ENCODE results near the gene KCNH6. TPM values are rescaled to one million over a fixed set of nuclear protein-coding genes. Genes with fewer than 3 reads are reported as not detected.

The KCNH6 gene
- total RNA-seq, 1 experiment from 2014 or later, result 1.6 TPM

DNA sequence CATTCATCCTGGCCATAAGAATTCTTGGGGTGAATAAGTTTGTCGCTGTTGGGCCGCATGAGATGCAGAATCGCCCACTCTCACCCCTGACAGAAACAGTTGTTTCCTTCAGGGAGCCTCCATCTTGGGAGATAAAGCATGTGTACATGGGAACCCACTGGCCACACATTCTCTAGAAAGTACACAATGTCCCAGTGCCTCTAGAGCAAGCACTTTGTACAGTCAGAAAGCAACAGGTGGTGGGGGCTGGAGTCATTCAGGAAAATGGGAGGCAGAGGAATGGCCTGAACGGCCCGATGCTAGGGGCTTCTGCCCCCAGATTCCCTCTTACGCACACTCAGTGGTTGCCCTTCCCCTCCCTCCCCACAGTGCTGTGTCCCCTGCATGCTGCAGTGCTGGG lies 30.2 kb upstream of the KCNH6 start:
- Mint-ChIP-seq H3K36me3 (ENCODE audit: insufficient read depth in 1 of 3, low read depth in 3 of 3) (no peaks in the 10 kb centered on the region; a peak in 1 of 7 replicates), H3K27ac (peak overlapping the region in 1 of 3 experiments; percentile 87; a peak in 1 of 7 replicates), H3K4me3 (no peak overlapping the region), H3K4me1 (peaks cover 3 to 7% of the 10 kb centered on the region in 2 experiments; a peak in 3 of 4 replicates), H3K27me3 (ENCODE audit: low read depth) (no peaks in the 10 kb centered on the region), H3K9me3 (no peaks in the 10 kb centered on the region)
- Histone ChIP-seq H3K27me3 (ENCODE audit: insufficient read depth, low read length) (no peaks in the 10 kb centered on the region), H4K5ac (ENCODE audit: insufficient read length, low read depth, low read length) (no peak overlapping the region), H3K4ac (ENCODE audit: low read depth, low read length) (no peak overlapping the region), H3K14ac (ENCODE audit: insufficient read depth, low read length) (no peak overlapping the region), H2BK12ac (ENCODE audit: insufficient read length, low read depth, low read length) (no peak overlapping the region), H3K79me2 (ENCODE audit: insufficient read depth, low read length) (no peaks in the 10 kb centered on the region), H3K79me1 (ENCODE audit: insufficient read depth, low read depth, low read length, poor library complexity, severe bottlenecking) (no peaks in the 10 kb centered on the region), H2BK5ac (ENCODE audit: insufficient read length, low read length) (no peak overlapping the region), H3K4me1 (ENCODE audit: insufficient read depth, low read length) (no peaks in the 10 kb centered on the region), H3K18ac (ENCODE audit: insufficient read length, low read depth, low read length) (no peak overlapping the region), H2BK15ac (ENCODE audit: low read depth, low read length) (no peak overlapping the region), H2BK120ac (ENCODE audit: low read depth, low read length, poor library complexity, severe bottlenecking) (no peak overlapping the region), H3K27ac (ENCODE audit: insufficient read length, low read depth, low read length) (no peak overlapping the region), H3K9ac (ENCODE audit: extremely low read depth, insufficient read length, low read length) (no peak overlapping the region), H2BK20ac (ENCODE audit: low read depth, low read length, poor library complexity, severe bottlenecking) (no peak overlapping the region), H3K4me2 (ENCODE audit: insufficient read depth, insufficient read length, low read length) (no peak overlapping the region), H4K91ac (ENCODE audit: insufficient read length, low read depth, low read length) (no peak overlapping the region), H2AK5ac (ENCODE audit: insufficient read length, low read length) (no peak overlapping the region), H3K23ac (ENCODE audit: insufficient read length, low read depth, low read length) (no peak overlapping the region), H4K20me1 (ENCODE audit: control insufficient read depth, insufficient read depth, insufficient read length) (no peaks in the 10 kb centered on the region), H2AFZ (ENCODE audit: low read length) (no peak overlapping the region), H3K23me2 (ENCODE audit: insufficient read length, low read depth, low read length, poor library complexity, severe bottlenecking) (no peaks in the 10 kb centered on the region), H4K8ac (replicated peaks; ENCODE audit: insufficient read length, low read depth, low read length) (no peak overlapping the region), H3T11ph (ENCODE audit: low read length) (no peak overlapping the region), H3K56ac (ENCODE audit: insufficient read length, low read depth, low read length) (no peak overlapping the region), H3K9me3 (ENCODE audit: control insufficient read depth, low read depth, low read length) (no peaks in the 10 kb centered on the region)
- no peak for DNase-seq
- WGBS (ENCODE audit: extremely low coverage, insufficient read length, low lambda C conversion rate), result no CpG with 5 or more reads among the region's 6 CpGs
- TF ChIP-seq CTCF (conservative IDR thresholded peaks at IDR 0.05), result no peak

Measured in H9 (cell line).